NB4 (cell line): ENCODE measurements around the gene CERKL.

ENCODE experiments used
- CTCF ChIP-seq: IDR thresholded peaks from one replicate; pipeline ENCODE4 v1.5.1; 2012; ENCODE audit warnings: low read depth, low read length
- MAX ChIP-seq: IDR thresholded peaks from 2 replicates; pipeline ENCODE4 v1.6.1; 2011; ENCODE audit warnings: low read depth, low read length

DNA sequence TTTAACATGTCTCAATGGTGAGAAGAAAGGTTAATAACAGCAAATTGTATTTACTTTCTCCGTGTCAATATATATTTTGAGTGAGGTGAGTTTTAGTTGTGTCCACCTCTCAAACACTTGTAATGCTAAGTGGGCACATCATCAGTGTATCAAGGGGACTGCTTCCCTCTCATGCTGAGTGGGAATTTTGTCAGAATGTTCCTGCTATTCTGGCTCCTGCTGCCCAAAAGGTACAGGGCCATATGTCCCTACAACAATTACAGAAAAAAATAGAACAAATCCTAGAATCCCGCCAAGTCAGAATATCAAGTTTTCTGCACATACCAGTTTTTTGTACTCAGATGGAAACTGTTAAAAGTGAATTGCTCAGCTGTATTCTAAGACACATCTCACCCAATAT is 5.4 kb upstream of the CERKL start:
- no peak for TF ChIP-seq CTCF
- no peak for TF ChIP-seq MAX
